GM21717 (cell line): Measurements from ENCODE around the gene UBALD1.
A peak's percentile ranks its signal among the peaks of the same experiment; 100 is the strongest.

Source experiments
- ATAC-seq: cut with Tn5 transposase; IDR thresholded peaks from one replicate; pipeline ENCODE4 v1.9.1; 2021; ENCODE audit warnings: mild to moderate bottlenecking, moderate library complexity; ENCODE audit not compliant: unreplicated experiment

UBALD1 gene

GRCh38 chr16:4646773-4647643, 32.3 kb upstream of the UBALD1 start:
- no peak for ATAC-seq

GRCh38 chr16:4641895-4642294, 27.2 kb upstream of the UBALD1 start:
- ATAC-seq = no peak

GRCh38 chr16:4641306-4641687, 26.6 kb upstream of the UBALD1 start:
- no peak for ATAC-seq

GRCh38 chr16:4640572-4641305, 26.1 kb upstream of the UBALD1 start:
- ATAC-seq = no peak

- ATAC-seq = no peak
These were observed 25.3 kb upstream of the UBALD1 start for GRCh38 chr16:4639899-4640509.

- no peak for ATAC-seq
These were observed 22.9 kb upstream of the UBALD1 start for GRCh38 chr16:4637501-4638166.

- ATAC-seq = no peak
These were observed 21.5 kb upstream of the UBALD1 start for GRCh38 chr16:4636196-4636595.

- no peak for ATAC-seq
These were observed 20.1 kb upstream of the UBALD1 start for GRCh38 chr16:4634768-4635167.

GRCh38 chr16:4633910-4634635, 19.4 kb upstream of the UBALD1 start:
- ATAC-seq = no peak

- no peak for ATAC-seq
These were observed 16.8 kb upstream of the UBALD1 start for GRCh38 chr16:4631444-4631843.

- ATAC-seq = no peak
These were observed 13.6 kb upstream of the UBALD1 start for GRCh38 chr16:4628283-4628682.

- no peak for ATAC-seq
These were observed 11.7 kb upstream of the UBALD1 start for GRCh38 chr16:4626396-4626795.

GRCh38 chr16:4625560-4626159, 11.0 kb upstream of the UBALD1 start:
- peak; percentile 18 for ATAC-seq

- ATAC-seq = peak; percentile 57
These were observed 10.3 kb upstream of the UBALD1 start for GRCh38 chr16:4624827-4625559.

GRCh38 chr16:4624015-4624826, 9.5 kb upstream of the UBALD1 start, which contains the start of gene MGRN1:
MGRN1 (plus strand) TSS chr16:4624826; CDS start chr16:4624961, 135 bp downstream.
- peak; percentile 57 for ATAC-seq

GRCh38 chr16:4623593-4623992, 8.9 kb upstream of the UBALD1 start:
- ATAC-seq = no peak

- ATAC-seq = no peak
These were observed 4.1 kb upstream of the UBALD1 start for GRCh38 chr16:4618645-4619418.

- ATAC-seq = no peak
These were observed 3.2 kb upstream of the UBALD1 start for GRCh38 chr16:4617880-4618279.
